ENCODE measurements around the gene PRDM11.

PRDM11 gene

DNA sequence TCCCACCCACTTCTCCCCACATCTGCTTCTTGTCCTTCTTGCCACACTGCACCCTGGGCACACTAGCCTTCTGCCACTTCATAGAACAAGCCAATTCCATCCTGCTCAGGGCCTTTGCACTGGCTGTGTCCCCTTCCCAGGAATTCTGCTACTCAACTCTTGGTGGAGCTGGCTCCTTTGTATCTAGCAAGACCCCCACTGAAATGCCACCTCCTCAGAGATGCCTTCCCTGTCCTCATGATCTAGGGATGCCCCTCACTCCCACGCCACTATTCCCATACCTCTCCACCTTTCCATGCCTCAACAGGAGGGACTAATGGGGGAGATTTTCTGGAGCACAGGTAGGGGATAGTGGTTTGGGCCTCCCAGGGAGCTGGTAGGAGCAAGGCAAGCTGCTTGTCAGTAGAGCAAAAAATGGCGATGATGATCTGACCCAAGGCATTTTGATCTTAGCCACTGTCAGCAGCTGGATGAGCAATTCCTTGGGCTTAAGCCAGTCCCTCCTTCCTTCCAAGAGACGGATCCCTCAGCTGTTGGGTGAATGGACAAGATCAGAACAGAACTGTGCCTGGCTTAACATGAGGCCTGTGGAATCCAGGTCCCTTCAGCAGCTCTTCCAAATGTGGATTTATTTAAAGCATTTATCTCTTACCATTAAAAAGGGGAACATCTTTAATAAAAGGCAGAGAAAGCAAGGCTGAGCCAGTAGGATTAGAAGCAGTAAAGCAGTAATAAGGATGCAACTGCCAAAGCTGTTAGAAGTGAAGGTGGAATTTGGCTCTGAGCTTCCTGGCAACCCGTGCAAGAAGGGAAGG, 4.0 kb upstream of the PRDM11 start:
- DNase-seq (ENCODE audit: low spot score), result no peak

DNA sequence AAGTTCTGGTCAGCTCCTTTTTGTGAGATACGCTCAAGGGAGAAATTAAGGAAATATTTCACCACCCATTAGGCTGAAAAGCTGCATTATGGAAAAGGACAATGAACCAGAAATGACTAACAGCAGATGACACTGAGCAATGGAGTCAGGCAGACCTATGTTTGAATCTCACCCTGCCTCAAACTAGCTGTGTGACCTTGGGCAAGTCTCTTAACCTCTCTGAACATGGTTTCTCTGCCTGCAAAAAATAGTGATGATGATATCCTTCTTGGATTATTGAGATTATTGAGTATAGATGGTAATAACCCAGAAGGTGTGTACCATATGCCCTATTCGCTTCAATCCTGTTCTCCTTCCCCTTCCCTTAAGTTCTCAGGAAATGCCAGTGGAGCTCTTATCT, 2.9 kb upstream of the PRDM11 start:
- DNase-seq (ENCODE audit: low spot score), result no peak

DNA sequence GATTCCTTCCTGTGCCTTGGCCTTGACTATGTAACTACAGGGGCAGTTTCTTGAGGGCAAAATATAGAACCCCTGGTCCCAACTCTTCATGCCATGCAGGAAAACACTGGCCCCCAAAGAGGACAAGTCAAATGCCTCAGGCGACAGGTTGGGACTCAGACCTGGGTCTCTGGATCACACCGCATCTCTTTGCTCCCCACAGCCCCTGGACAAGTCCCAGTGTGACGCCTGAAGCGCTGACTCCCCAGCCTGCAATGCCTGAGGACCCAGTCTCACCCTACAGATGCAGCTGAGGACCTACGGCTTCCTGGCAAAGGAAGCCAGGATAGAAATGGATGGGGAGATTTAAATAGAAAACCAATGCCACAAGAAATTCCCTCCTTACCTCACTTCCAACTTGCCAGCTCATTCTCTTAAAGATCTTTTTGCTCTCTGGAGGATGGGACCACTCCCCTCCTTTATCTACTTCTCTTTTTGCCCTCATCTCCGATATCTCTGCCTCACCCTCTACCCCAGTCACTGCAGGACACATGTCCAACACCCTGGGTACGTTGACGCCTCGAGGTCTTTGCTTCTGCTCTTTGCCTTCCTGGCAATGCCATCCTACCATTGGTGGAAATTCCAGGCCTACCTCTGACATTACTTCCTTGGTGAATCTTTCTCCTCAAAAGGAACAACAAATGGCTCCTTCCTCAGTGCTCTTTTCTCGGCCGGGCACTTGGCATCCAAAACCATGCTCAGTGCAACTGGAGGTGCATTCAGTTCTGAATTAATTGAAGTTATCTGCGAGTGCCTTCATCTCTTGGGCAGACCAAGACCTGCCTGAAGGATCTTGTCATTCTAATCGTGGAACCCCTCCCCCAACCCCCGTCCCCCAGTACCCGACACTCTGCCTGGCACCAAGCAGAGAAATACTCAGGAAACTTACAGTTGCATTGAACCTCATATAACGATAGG, 2.0 kb upstream of the PRDM11 start:
- DNase-seq (ENCODE audit: low spot score), result no peak

DNA sequence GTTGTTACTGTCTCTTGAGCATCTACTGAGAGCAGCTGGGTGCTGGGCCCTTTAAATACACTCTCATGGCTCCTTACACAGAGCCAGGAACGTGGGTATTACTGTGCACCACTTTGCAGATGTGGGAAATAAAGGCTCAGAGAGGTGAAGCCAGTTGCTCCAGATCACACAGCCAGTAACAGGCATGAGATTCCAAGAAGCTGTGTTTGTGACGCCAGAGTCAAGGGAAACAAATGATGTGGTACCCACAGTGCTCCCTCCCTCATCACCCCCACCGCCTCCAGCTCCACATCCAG, 1.4 kb upstream of the PRDM11 start:
- DNase-seq (ENCODE audit: low spot score), result no peak

DNA sequence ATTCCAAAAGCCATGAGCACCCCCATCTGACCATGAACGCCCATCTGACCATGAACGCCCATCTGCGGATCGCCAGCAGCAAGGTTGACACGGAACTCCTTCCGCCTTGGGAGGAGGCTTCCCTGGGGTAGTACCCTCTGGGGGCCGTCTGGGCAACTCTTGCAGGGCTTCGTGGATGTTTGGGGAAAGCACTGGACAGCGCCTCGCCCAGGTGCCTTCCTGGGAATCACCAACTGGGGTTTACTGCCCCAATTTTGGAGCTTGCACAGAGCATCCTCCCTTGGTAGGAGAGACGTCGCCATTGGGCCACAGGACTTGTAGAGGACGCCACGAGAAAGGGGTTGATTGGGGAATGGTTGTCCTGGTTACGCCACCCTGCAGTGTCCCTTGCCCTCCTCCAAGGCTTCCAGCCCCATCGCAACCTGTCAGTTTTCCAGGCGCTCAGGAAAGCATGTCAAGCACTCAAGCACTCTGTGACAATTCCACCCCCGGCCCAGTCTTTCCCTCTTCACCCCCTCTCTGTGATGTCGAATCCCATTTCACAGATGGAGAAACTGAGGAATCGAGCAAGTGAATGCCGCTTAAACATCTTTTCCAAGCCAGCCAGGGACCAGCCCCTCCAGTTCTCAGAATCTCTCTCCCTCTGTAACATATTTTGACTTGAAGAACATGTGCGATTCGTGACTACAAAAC, 914 bp upstream of the PRDM11 start:
- DNase-seq (ENCODE audit: low spot score), result peak; percentile 14

DNA sequence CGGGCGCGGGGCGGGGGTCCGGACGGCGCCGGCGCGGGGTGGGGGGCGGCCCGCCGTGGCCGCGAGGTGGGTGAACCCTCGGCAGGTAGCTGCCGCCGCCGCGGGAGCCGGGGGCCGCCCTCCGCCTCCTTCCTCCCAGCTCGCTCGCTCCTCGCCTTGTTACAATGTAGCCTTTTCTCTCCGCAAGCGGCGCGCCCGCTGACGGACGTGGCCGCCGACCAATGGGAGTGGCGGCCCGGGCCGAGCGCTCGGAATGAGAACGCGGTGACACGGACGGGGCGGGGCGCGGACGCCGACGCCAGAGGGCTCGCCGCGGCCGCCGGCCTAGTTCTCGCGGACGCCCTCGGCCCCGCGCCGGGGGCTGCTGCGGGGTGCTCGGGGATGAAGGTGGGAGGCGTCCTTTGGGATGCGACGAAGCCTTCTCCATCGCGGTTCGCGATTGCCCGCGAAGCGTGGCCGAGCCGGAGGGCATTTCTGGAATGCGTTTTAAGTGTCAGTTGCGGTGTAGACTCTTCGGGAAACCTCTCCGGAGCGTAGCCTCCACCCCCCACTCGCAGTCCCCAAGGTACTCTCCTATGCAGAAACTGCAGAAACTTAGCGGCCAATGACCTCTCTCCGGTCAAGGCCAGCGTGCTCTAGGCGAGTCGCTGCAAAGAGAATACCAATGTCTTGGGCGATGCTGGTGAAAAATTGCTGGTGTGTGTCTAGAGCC, 734 bp downstream of the PRDM11 start:
- DNase-seq (ENCODE audit: low spot score), result peak; percentile 91

DNA sequence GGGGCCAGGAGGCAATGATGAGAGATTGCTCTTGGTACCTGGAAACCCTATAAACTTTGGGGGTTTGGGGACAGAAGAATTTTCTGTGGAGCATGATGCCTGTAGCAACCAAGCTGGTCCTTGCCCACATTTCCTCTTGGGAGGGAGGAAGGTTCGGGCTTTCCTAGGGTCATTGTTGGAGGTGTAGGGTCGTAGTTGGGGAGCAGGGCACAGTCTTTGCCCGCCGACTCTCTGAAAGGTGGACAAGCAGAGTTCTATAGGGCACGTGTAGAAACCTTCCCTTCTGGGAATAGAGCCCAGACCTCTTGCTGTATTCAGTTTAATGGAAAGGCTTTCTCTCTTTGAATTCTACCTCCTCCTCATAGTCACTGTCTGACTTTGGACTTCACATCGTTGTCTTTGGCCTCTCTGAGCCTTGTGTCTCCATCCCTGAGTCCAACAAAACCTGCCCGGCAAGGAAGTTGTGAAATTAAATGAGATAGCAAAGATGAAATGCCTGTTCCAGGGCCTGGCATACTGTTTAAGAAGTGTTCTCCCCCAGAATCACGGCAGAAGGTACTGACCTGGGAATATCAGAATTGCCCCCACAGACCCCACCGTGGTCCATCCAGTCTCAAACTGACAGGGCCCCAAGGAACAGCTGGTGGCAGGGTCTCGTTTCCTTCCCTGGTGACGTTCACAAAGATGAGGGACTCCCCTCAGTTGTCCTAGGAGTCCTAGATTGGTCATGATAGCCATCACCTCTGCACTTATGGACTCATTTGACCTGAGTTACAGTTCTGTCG, 1.6 kb downstream of the PRDM11 start:
- no peak for DNase-seq (ENCODE audit: low spot score)

DNA sequence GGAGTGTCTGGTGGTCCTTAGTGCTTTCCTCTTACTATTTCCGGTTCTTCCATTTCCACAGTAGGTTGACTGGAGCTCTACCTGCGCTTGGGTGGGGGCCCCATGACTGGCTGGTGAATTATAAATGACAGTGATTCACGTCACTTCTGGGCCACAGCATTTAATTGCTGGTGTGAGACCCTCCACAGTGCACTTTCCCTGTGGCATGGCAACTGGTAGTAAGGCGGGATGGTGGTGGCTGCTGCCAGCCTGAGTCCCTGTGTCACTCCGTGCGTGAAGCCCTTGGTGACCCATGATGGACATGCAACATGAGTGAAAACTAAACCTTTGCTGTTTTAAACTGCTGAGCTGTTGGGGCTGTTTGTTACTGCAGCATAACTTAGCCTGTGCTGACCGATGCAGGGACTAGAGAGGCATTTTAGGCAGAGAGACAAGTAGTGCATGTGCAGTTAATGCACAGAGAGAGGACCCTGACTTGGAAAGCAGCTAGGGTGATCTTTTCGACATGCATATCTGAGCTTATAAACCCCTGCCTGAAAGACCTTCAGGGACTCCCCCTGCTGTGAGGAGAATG, 3.1 kb downstream of the PRDM11 start:
- no peak for DNase-seq (ENCODE audit: low spot score)

DNA sequence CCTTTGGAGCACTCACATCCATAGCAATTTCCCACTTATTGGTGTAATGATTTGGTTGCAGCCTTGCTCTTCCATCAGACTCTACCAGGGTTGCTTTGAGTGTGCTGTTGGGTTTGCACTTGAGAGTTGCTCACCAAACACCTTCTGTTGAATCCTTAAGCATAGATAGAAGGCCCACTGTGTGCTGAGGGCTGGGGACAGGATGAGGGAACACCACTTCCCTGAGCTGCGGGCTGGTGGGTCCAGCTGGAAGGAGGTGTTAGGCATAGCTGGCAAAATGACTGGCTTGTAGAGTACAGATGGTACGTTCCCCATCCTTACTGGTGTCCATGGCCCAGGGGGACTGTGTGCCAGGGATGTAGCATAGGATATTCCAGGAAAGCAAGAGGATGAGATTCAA, 3.9 kb downstream of the PRDM11 start:
- DNase-seq (ENCODE audit: low spot score), result no peak

DNA sequence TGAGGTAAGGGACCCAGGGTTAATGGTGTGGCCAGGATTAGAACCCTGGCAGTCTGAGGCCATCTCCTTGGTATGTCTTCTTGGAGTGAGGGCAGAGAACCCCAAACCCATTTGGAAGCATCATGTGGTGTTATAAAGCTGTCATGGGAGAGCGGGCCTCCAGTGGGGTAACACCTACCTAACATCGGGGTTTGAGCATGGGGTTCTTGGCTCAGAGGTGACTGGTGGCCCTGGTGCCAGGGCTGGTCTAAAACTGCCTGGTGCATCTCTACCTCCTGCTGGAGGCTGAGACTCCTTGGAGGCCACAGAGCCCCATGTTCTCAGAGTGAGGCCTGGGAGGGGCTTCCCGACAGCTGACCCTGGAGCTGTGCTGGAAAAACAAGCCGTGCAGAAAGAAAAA, 4.5 kb downstream of the PRDM11 start:
- DNase-seq (ENCODE audit: low spot score), result no peak

DNA sequence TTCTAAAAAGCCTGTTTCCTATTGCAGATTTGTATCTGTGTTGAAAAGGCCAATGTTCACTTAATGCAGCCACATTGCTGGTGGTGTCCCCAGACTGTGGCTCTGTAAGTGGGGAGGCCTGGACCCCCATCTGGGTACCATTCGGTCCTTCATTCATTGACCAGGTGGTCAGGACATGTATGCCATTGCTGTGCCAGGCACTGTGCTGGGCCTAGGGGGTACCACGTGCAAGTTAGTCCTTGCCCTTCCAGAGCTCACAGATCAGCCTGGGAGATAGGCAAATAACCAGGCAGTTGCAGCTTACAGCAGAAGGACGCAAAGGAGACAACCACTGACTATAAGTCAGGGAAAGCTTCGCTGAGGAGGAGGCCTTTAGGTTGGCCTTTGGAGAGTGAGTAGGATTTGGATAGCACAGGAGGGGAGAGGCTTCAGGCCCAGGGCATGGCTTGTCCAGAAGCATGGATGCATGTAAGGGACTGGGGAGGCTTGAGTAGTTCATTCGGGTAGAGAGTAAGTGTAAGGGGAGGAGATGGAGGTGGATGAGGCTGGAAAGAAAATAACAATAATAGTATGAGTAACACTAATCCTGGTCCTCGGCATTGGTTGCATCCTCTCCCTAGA, 5.0 kb downstream of the PRDM11 start:
- no peak for DNase-seq (ENCODE audit: low spot score)

DNA sequence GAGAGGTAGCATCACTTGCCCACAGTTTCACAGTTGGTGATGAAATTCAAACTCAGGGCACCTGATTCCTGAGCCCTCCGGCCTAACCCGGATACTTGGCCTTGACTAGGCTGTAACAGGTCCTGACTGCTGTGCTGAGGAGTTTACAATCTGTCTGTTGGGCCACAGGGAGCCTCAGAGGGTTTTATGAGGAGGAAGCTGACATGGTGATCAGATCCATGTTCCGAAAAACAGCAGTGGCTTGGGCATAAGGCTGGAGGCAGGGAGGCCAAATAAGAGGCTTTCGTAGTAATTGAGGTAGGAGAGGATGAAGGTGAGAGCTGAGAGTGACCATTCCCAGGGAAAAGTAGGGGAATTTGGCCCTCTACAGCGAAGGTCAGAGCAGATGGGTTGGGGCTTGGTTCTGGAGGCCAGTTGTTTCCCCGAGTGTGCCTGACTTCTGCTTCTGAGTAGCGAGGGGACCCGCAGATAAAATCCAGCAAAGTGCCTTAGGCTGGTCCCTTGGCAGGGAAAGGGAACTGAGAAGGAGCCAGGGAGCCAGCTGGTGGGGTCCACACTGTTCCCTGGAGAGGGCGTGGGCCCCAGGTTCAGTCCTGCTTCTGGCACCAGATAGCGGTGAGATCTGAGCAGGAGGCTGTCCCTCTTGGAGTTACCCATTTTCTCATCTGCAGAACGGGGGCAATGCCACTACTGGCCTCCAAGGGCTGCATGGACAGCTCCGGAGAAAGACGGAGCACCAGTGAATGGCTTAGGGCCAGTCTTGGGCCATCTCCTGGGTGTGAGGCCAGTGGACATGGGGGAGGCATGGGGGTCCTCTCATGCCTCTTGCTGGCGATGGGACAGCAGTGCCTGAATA, 6.5 kb downstream of the PRDM11 start:
- DNase-seq (ENCODE audit: low spot score), result no peak

DNA sequence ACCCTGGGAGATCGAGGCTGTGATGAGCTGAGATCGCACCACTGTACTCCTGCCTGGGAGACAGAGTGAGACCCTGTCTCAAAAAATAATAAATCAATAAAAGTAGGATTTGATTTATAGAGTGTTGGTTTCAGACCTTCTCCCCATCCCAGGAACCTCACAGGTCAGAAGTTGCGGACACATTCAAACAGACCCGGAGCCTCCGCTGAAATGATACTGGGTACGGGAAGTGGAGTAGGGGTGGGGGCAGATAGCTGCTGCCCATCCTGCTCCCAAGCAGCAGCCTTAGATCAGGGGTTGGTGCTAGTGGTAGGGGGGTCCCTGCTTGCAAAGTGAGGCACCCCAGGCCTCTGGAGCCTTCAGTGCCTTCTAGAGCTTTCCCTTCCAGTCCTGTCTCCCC, 7.8 kb downstream of the PRDM11 start:
- no peak for DNase-seq (ENCODE audit: low spot score)

DNA sequence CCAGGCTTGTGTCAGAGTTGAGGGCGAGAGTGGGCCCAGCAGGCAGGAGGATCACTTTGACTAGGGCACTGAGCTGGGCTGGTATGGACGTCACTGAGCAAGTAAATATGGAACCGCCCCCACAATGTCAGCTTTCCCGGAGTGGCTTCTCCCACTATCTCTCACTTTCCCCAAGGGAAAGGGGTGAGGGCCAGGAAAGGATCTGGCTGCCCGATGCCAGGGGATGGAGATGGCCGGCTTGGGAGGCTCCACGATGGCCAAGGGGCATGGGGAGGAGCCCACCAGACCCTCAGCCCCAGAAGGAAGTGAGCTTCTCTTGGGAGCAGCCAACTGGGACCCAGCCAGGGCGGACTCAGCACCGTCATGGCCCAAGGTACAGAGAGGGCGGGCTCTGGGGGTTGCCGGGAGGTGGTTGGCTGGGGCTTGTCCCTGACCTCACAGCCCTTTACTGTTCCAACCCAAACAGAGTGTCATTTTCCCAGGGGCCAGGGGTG, 8.7 kb downstream of the PRDM11 start:
- no peak for DNase-seq (ENCODE audit: low spot score)

DNA sequence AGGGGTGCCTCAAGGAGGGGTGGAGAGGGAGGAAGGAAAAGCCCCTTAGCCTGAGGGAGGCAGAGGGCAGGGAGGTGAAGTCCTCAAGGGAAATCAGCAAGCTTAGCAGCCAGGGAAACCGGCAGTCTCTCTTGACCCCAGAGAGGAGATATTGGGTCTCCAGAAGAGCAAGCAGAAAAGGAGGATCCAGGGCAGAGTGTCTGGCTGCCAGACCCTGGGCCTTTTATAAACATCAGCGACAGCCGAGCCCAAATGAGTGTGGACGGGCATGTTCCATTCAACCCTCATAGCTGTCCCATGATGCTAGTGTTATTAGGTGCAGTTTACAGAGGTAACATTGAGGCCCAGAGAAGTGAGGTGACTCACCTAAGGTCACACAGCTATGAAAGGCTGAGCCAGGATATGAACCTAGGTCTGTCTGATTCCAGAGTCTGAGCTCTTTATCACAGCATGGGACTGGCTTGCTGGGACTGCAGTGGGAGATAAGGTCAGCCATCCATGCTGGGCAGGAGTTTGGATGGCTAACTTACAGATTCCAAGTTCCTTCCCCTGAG, 9.3 kb downstream of the PRDM11 start:
- no peak for DNase-seq (ENCODE audit: low spot score)

DNA sequence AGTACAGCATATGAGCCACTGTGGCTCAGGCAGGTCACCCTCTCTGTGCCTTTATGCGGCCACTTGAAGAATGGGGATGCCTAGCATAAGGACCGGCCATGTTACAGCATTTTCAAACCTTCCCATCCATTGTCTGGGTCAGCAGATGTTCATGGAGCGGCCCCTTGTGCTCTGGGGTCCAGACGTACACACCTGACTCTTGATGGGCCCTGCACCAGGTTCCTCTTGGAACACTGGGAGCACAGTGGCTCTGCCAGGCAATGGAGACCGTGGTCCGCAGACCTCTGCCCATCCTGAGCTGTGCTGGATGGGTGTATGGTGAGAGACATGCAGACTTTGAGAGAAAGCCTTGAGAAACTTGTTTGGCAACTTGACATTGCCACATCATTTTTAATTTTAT, 9.8 kb downstream of the PRDM11 start:
- no peak for DNase-seq (ENCODE audit: low spot score)

DNA sequence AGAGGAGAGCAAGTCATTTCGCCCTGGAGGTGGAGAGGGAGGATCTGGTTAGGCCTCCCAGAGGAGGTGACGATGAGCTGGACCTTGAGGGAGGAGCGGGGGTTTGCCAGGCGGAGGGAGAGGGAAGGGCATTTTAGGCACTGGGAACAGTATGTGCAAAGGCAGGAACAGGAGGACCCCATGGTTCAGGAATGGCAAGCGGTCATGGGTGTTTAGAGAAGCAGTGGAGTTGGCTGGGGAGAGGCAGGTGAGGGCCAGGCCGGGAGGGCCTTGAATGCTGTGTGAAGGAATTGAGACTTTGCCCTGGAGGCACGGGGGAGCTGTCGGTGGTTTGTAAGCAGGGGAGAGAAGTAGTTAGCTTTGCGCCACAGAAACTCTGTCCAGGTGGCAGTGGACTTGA, 10.3 kb downstream of the PRDM11 start:
- no peak for DNase-seq (ENCODE audit: low spot score)

DNA sequence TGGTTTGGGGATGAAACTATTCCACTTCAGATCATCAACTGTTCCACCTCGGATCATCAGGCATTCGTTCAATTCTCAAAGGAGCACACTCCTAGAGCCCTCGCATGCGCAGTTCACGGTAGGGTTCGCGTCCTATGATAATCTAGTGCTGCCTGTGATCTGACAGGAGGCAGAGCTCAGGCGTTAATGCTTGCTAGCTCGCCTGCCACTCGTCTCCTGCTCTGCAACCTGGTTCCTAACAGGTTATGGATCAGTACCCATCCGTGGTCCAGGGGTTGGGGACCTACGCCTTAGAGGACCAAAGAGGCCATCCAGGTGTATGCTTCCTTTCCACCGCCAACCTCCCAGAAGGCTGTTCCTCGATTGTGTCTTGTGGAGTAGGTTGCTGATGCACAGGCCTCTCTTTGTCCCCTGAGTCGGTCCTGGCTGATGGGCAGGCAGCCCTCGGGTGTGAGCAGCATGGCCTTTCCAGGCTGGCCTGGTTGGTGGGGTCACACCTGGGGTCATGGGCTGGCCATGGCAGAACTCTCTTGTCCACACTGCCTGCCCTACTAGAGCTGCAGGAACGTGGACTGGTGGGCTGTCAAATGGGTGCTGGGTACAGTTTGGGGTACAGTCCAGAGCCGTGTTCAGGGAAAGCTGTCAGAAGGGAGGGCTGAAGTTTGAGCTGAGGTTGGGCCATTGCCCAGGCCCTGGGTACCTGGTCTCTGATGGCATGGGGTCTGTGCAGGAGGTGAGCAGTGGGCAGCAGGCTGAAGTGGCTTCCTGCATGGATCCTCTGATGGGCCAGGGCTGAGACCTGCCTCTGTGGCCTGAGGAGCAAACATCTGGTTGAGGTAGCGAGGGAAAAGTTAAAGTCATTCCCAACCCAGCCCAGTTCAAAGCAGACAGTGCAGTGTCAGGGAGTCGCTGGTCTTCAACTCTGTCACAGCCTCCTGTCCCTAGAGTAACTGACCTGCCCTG, 11.1 kb downstream of the PRDM11 start:
- no peak for DNase-seq (ENCODE audit: low spot score)

Data from globus pallidus (tissue), 1 donor.